OCI-LY1 (cell line): ENCODE results near the gene PSAPL1.

Source experiments
- EZH2 ChIP-seq: fragments of 200-600 bp; sonication (generic), shearing (Covaris generic); IDR thresholded peaks from 2 replicates; pipeline ENCODE4 v1.8.0; 2017; ENCODE audit warnings: borderline replicate concordance, mixed run types, mild to moderate bottlenecking, antibody characterized with exemption, low read length, moderate library complexity, mixed read lengths
- TF ChIP-seq, protein P1 (sequence below): fragments of 200-600 bp; sonication (generic), shearing (Covaris generic); IDR thresholded peaks from 2 replicates; pipeline ENCODE4 v1.5.1; 2017; ENCODE audit warnings: mild to moderate bottlenecking, antibody characterized with exemption, low read length, moderate library complexity, mixed read lengths

GRCh38 chr4:7399440-7400234, 35.1 kb downstream of the PSAPL1 start:
- TF ChIP-seq, protein P1, sequence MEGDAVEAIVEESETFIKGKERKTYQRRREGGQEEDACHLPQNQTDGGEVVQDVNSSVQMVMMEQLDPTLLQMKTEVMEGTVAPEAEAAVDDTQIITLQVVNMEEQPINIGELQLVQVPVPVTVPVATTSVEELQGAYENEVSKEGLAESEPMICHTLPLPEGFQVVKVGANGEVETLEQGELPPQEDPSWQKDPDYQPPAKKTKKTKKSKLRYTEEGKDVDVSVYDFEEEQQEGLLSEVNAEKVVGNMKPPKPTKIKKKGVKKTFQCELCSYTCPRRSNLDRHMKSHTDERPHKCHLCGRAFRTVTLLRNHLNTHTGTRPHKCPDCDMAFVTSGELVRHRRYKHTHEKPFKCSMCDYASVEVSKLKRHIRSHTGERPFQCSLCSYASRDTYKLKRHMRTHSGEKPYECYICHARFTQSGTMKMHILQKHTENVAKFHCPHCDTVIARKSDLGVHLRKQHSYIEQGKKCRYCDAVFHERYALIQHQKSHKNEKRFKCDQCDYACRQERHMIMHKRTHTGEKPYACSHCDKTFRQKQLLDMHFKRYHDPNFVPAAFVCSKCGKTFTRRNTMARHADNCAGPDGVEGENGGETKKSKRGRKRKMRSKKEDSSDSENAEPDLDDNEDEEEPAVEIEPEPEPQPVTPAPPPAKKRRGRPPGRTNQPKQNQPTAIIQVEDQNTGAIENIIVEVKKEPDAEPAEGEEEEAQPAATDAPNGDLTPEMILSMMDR = no peak
- no peak for TF ChIP-seq EZH2
